ENCODE measurements around the gene ARL15. TPM values are rescaled to one million over a fixed set of nuclear protein-coding genes. Genes with fewer than 3 reads are reported as not detected.

Gene ARL15
- total and polyA plus RNA-seq, 4 donors = 5.7 to 66.2 (median 14.9) TPM

DNA sequence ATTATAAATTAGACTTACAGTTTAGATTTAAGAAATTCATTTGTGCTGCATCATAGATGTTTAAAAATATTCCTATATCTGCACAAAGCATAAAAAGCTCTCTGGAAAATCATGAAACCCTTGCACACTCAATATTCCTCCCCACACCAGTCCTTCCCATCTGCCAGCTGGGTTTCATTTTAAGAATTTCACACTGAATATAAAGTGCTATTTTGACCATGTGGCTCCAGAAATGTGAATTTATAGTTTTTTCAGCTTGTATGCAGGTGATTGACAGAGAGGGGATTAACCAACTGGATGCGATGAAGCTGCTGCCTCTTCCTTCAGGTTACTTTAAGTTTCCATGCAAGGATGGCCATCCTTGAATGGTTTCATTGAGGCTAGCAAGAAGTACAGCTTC, 403.6 kb downstream of the ARL15 start:
- Histone ChIP-seq H3K4me3 (no peak overlapping the region), H3K9ac (ENCODE audit: insufficient read depth in 1 of 2, low read length in 2 of 2) (no peak overlapping the region), H3K4me1 (ENCODE audit: control insufficient read depth in 5 of 5, insufficient read depth in 5 of 5, low read length in 5 of 5) (peaks cover 0 to 2% (median 0%) of the 10 kb centered on the region in 5 donors), H3K9me3 (ENCODE audit: control insufficient read depth in 4 of 4, insufficient read depth in 3 of 4, low read length in 3 of 4) (peaks cover 0 to 2% (median 0%) of the 10 kb centered on the region in 4 donors), H3K36me3 (ENCODE audit: control insufficient read depth in 4 of 4, insufficient read depth in 4 of 4, low read length in 4 of 4) (no peaks in the 10 kb centered on the region), H3K27ac (ENCODE audit: low read depth in 1 of 2, low read length in 1 of 2) (no peak overlapping the region), H3K27me3 (ENCODE audit: control insufficient read depth in 3 of 3, insufficient read depth in 3 of 3, low read length in 2 of 3) (no peaks in the 10 kb centered on the region)
- 97% methylated on average over 1 of the region's 1 CpG for WGBS, 2 donors
- no peak for ATAC-seq (ENCODE audit: insufficient read depth, low FRiP score)
- TF ChIP-seq, protein P1, sequence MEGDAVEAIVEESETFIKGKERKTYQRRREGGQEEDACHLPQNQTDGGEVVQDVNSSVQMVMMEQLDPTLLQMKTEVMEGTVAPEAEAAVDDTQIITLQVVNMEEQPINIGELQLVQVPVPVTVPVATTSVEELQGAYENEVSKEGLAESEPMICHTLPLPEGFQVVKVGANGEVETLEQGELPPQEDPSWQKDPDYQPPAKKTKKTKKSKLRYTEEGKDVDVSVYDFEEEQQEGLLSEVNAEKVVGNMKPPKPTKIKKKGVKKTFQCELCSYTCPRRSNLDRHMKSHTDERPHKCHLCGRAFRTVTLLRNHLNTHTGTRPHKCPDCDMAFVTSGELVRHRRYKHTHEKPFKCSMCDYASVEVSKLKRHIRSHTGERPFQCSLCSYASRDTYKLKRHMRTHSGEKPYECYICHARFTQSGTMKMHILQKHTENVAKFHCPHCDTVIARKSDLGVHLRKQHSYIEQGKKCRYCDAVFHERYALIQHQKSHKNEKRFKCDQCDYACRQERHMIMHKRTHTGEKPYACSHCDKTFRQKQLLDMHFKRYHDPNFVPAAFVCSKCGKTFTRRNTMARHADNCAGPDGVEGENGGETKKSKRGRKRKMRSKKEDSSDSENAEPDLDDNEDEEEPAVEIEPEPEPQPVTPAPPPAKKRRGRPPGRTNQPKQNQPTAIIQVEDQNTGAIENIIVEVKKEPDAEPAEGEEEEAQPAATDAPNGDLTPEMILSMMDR (IDR thresholded peaks at IDR 0.05; ENCODE audit: control extremely low read depth, extremely low read depth) = no peak
- no peak for DNase-seq

GRCh38 chr5:53902296-53902907, 408.0 kb downstream of the ARL15 start:
- Histone ChIP-seq H3K27ac (ENCODE audit: low read depth in 1 of 2, low read length in 1 of 2) (no peak overlapping the region), H3K27me3 (ENCODE audit: control insufficient read depth in 3 of 3, insufficient read depth in 3 of 3, low read length in 2 of 3) (no peaks in the 10 kb centered on the region), H3K9me3 (ENCODE audit: control insufficient read depth in 4 of 4, insufficient read depth in 3 of 4, low read length in 3 of 4) (peaks cover 0 to 2% (median under 1%) of the 10 kb centered on the region in 4 donors), H3K4me3 (no peak overlapping the region), H3K9ac (ENCODE audit: insufficient read depth in 1 of 2, low read length in 2 of 2) (no peak overlapping the region), H3K4me1 (ENCODE audit: control insufficient read depth in 5 of 5, insufficient read depth in 5 of 5, low read length in 5 of 5) (peaks cover 0 to 5% (median 2%) of the 10 kb centered on the region in 5 donors), H3K36me3 (ENCODE audit: control insufficient read depth in 4 of 4, insufficient read depth in 4 of 4, low read length in 4 of 4) (no peaks in the 10 kb centered on the region)
- no peak for ATAC-seq (ENCODE audit: insufficient read depth, low FRiP score)
- WGBS, 2 donors = 83 to 92% methylated on average over 6 of the region's 6 CpGs
- TF ChIP-seq, protein P1 (IDR thresholded peaks at IDR 0.05; ENCODE audit: control extremely low read depth, extremely low read depth) = no peak
- DNase-seq = peak; percentile 20 to 42 (median 26)

- Histone ChIP-seq H3K9ac (ENCODE audit: insufficient read depth in 1 of 2, low read length in 2 of 2) (no peak overlapping the region), H3K27me3 (ENCODE audit: control insufficient read depth in 3 of 3, insufficient read depth in 3 of 3, low read length in 2 of 3) (no peaks in the 10 kb centered on the region), H3K36me3 (ENCODE audit: control insufficient read depth in 4 of 4, insufficient read depth in 4 of 4, low read length in 4 of 4) (no peaks in the 10 kb centered on the region), H3K9me3 (ENCODE audit: control insufficient read depth in 4 of 4, insufficient read depth in 3 of 4, low read length in 3 of 4) (peaks cover 0 to 3% (median under 1%) of the 10 kb centered on the region in 4 donors), H3K27ac (ENCODE audit: low read depth in 1 of 2, low read length in 1 of 2) (no peak overlapping the region), H3K4me1 (ENCODE audit: control insufficient read depth in 5 of 5, insufficient read depth in 5 of 5, low read length in 5 of 5) (peaks cover 0 to 5% (median 2%) of the 10 kb centered on the region in 5 donors), H3K4me3 (no peak overlapping the region)
- TF ChIP-seq, protein P1 (IDR thresholded peaks at IDR 0.05; ENCODE audit: control extremely low read depth, extremely low read depth) = no peak
- 46 to 57% methylated on average over 2 of the region's 2 CpGs for WGBS, 2 donors
- DNase-seq = peak; percentile 21 to 79 (median 69)
- ATAC-seq (ENCODE audit: insufficient read depth, low FRiP score) = no peak
These were observed 409.7 kb downstream of the ARL15 start for GRCh38 chr5:53900677-53901076.

Data from lung (tissue), 12 donors.